SK-N-MC (cell line): ENCODE results near the gene LCOR.

Experiments used
- DNase-seq: peaks from one replicate; pipeline ENCODE4 v3.0.0-alpha.2; 2011; ENCODE audit warnings: low read depth, low spot score
- H3K27ac ChIP-seq: fragments of 200-600 bp; sonication (generic); 2 replicates; pipeline ENCODE4 v1.5.1; 2016; ENCODE audit warnings: mixed run types
- H3K36me3 ChIP-seq: fragments of 200-600 bp; sonication (generic); 2 replicates; pipeline ENCODE4 v1.6.1; 2017; ENCODE audit warnings: antibody characterized with exemption, low read length, mixed read lengths; ENCODE audit not compliant: insufficient read depth
- H3K4me3 ChIP-seq: fragments of 200-600 bp; sonication (generic); 2 replicates; pipeline ENCODE4 v1.5.1; 2016
- H3K9ac ChIP-seq: fragments of 200-600 bp; sonication (generic); 2 replicates; pipeline ENCODE4 v1.8.0; 2017; ENCODE audit warnings: mixed run types, mixed read lengths; ENCODE audit not compliant: insufficient read length
- H3K9me3 ChIP-seq: fragments of 200-600 bp; sonication (generic); 2 replicates; pipeline ENCODE4 v1.6.1; 2017; ENCODE audit warnings: low read depth, mild to moderate bottlenecking, antibody characterized with exemption, low read length, moderate library complexity, mixed read lengths
- EZH2 ChIP-seq: fragments of 200-600 bp; sonication (generic); IDR thresholded peaks from one replicate; pipeline ENCODE4 v1.6.1; 2017; ENCODE audit warnings: antibody characterized with exemption
- FOXP2 ChIP-seq: optimal IDR thresholded peaks from 2 replicates; pipeline ENCODE3; 2011; ENCODE audit warnings: mild to moderate bottlenecking, moderate library complexity; ENCODE audit not compliant: insufficient read depth; ENCODE audit errors: extremely low read length, control extremely low read depth
- POLR2AphosphoS5 ChIP-seq: IDR thresholded peaks from 2 replicates; pipeline ENCODE4 v1.6.1; 2012; ENCODE audit warnings: mild to moderate bottlenecking, low read depth, low read length, borderline replicate concordance

Gene LCOR

GRCh38 chr10:96995851-96996250, 163.8 kb downstream of the LCOR start:
- Histone ChIP-seq H3K9ac (no peak overlapping the region), H3K9me3 (no peaks in the 10 kb centered on the region), H3K36me3 (no peaks in the 10 kb centered on the region), H3K27ac (no peak overlapping the region), H3K4me3 (no peak overlapping the region)
- TF ChIP-seq POLR2AphosphoS5 (no peak), FOXP2 (no peak), EZH2 (no peak)
- DNase-seq, result peak; percentile 50

GRCh38 chr10:96996275-96996965, 164.3 kb downstream of the LCOR start:
- no peak for DNase-seq
- TF ChIP-seq POLR2AphosphoS5 (no peak), FOXP2 (no peak), EZH2 (no peak)
- no peak overlapping the region for H3K27ac ChIP-seq

DNA sequence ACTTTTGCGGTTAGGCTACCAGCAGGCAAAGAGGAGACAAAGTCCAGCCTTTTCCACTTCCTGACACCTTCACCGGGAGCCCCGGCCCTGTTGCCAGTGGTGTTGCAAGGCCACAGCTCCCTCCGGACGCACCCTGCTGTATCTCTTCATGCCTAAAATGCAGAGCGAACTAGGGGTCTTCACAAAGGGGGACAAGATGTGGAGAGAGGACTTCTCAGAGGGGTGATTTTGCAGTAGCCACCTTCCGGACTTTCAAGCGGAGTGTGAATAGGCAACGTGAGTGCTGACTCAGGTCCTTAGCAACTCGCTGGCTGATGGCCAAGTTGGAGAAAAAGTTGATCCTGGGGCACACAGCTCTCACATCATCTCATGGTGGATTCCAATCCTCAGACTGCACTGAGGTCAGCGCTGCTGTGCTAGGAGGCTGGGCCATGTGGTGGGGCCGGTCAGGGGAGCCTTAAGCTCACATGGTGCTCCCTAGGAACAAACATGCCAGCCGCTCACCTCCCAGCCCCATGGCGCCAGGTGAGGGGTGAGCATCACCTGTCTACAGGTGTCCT, 166.3 kb downstream of the LCOR start:
- TF ChIP-seq EZH2 (no peak), FOXP2 (no peak), POLR2AphosphoS5 (no peak)

More at GRCh38 chr10:96996275-96996965, 164.3 kb downstream of the LCOR start:
- Histone ChIP-seq H3K9ac (no peak overlapping the region), H3K9me3 (no peaks in the 10 kb centered on the region), H3K36me3 (no peaks in the 10 kb centered on the region), H3K4me3 (no peak overlapping the region)

DNA sequence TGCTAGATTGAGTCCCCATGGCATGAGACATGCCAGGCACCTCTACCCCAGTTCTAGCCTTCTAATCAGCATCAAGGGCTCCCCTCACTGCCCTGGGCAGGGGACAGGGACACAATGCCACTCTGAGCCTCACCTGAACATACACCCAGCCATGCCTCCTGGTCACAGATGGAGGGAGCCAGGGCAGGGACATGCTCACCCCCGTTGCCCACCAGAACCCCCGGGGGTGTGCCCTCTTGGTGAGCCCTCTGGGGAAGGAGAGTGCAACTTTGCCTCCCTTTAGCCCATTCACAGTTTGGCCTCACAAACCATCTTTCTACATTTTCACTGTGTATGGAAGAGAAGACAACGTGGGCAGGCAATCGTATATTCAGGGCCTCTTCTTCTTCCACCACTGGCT, 167.2 kb downstream of the LCOR start:
- H3K36me3 ChIP-seq, result no peaks in the 10 kb centered on the region
- DNase-seq, result no peak
- H3K27ac ChIP-seq, result no peak overlapping the region
- no peaks in the 10 kb centered on the region for H3K9me3 ChIP-seq
- TF ChIP-seq EZH2, result no peak
- TF ChIP-seq POLR2AphosphoS5, result no peak
- TF ChIP-seq FOXP2, result no peak
- H3K9ac ChIP-seq, result no peak overlapping the region
- no peak overlapping the region for H3K4me3 ChIP-seq

More for the DNA sequence above, 166.3 kb downstream of the LCOR start:
- DNase-seq, result no peak
- H3K9ac ChIP-seq, result no peak overlapping the region
- no peak overlapping the region for H3K4me3 ChIP-seq
- no peak overlapping the region for H3K27ac ChIP-seq
- H3K36me3 ChIP-seq, result no peaks in the 10 kb centered on the region
- no peaks in the 10 kb centered on the region for H3K9me3 ChIP-seq

GRCh38 chr10:96999987-97000386, 167.9 kb downstream of the LCOR start:
- no peak overlapping the region for H3K9ac ChIP-seq
- H3K9me3 ChIP-seq, result no peaks in the 10 kb centered on the region
- TF ChIP-seq EZH2, result no peak
- no peak for TF ChIP-seq POLR2AphosphoS5
- TF ChIP-seq FOXP2, result no peak
- H3K36me3 ChIP-seq, result no peaks in the 10 kb centered on the region
- DNase-seq, result no peak
- H3K4me3 ChIP-seq, result no peak overlapping the region
- H3K27ac ChIP-seq, result no peak overlapping the region

GRCh38 chr10:97000487-97001182, 168.5 kb downstream of the LCOR start:
- TF ChIP-seq EZH2, result no peak
- TF ChIP-seq FOXP2, result no peak
- no peak for TF ChIP-seq POLR2AphosphoS5
- Histone ChIP-seq H3K4me3 (no peak overlapping the region), H3K36me3 (no peaks in the 10 kb centered on the region), H3K9me3 (no peaks in the 10 kb centered on the region), H3K9ac (no peak overlapping the region), H3K27ac (no peak overlapping the region)
- DNase-seq, result no peak

- H3K36me3 ChIP-seq, result no peaks in the 10 kb centered on the region
- DNase-seq, result no peak
- H3K9ac ChIP-seq, result no peak overlapping the region
- H3K4me3 ChIP-seq, result no peak overlapping the region
- no peak overlapping the region for H3K27ac ChIP-seq
- TF ChIP-seq FOXP2 (no peak), EZH2 (no peak)
- H3K9me3 ChIP-seq, result no peaks in the 10 kb centered on the region
Measured at GRCh38 chr10:97001183-97001991, 169.3 kb downstream of the LCOR start.

DNA sequence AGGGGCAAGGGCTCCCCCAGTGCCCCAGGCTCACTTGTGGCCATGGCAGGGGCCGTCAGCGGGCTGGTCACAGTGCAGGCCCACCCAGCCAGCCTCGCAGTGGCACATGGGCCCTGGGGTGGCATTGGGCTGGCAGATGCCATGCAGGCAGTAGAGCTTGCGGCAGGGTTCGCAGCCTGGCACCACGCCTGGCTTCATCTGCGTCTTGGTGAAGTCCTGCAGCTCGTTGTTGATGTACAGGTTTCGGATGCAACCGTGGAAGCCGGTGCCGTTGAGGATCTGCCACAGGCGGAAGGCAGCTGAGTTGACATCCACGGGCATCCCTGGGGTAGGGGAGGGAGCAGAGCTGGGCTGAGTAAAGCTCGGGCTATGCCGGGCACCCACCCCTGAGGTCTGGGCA, 170.6 kb downstream of the LCOR start:
- no peak for DNase-seq
- H3K27ac ChIP-seq, result no peak overlapping the region
- no peak for TF ChIP-seq POLR2AphosphoS5
- TF ChIP-seq EZH2, result no peak
- TF ChIP-seq FOXP2, result no peak
- no peaks in the 10 kb centered on the region for H3K36me3 ChIP-seq
- no peak overlapping the region for H3K4me3 ChIP-seq
- no peaks in the 10 kb centered on the region for H3K9me3 ChIP-seq
- no peak overlapping the region for H3K9ac ChIP-seq
